GM21737 (cell line): ENCODE results near the gene ALG9.

Experiments
- ATAC-seq: cut with Tn5 transposase; IDR thresholded peaks from one replicate; pipeline ENCODE4 v1.9.1; 2021; ENCODE audit warnings: mild to moderate bottlenecking, moderate library complexity; ENCODE audit not compliant: unreplicated experiment

Gene ALG9

DNA sequence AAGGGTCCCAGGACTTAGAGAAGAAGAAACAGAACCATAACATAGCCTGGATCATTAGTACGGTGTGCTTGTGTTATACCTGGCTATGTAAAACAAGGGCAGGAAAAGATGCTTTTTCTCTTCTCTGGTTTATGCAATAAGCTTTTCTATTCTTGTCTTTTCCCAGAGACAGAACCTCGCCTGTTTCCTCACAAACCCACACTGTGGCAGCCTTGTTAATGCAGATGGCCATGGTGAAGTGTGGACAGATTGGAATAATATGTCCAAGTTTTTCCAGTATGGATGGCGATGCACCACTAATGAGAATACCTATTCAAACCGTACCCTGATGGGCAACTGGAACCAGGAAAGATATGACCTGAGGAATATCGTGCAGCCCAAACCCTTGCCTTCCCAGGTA is 10.8 kb upstream of the ALG9 start:
- ATAC-seq, result no peak

DNA sequence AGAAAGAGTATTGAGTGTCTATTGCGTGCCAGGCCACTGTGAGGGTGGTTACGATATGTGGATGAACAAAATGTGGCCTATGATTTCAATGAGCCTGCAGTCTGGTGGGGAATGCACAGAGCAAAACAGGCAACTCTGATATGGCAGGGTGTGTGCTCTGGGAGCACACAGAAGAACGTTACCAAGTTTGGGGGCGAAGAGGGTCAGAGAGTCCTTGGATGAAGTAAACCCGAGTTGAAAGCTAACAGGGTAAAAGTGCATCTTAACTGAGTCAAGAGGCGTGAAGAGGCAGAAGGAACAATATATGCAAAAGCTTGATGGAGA is 8.2 kb upstream of the ALG9 start:
- ATAC-seq, result no peak

DNA sequence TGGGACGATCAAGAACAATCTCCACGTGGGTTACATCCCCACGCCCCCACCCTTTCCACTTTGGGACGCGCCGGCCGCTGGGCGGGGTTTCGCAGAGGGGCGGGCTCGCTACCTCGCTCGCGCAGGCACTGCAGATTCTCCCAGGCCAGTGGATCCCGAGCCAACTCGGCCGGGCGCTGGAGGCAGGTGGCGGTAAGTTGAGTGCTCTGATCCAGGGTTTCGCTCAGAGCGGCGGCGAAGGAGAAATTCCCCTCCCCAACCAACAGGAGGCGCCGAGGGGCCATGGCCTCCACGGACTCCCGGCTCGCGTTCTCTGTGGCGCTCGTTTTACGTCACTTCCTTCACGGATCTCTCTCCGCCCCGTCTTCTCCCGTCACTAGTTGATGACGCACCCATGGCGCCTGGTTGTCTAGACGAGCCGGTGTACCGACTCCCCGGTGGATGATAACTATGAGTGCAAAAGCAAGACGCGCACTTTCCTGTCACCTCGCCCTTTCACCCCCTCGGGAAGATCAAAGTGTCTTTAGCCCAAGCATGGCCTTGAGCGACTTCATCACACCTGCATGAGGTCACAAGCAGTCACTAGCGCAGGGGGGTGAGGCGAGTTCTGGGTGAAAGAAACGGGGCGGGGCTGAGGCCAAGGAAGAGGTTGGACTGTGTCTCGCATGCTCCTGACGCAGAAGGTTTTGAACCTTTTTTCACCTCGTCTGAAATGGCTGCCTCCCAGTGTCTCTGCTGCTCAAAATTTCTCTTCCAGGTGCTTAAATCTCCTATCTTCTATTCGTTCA is 7.7 kb upstream of the ALG9 start, which contains the start of the genes CFAP68 and FDXACB1:
CFAP68 (plus strand) TSS at position 693 of the 788 bp plus-strand sequence; CDS start at position 713, 20 bp downstream.
FDXACB1 (minus strand) TSS at position 317 of the 788 bp plus-strand sequence; CDS start at position 284, 33 bp downstream.
- peak; percentile 88 for ATAC-seq

DNA sequence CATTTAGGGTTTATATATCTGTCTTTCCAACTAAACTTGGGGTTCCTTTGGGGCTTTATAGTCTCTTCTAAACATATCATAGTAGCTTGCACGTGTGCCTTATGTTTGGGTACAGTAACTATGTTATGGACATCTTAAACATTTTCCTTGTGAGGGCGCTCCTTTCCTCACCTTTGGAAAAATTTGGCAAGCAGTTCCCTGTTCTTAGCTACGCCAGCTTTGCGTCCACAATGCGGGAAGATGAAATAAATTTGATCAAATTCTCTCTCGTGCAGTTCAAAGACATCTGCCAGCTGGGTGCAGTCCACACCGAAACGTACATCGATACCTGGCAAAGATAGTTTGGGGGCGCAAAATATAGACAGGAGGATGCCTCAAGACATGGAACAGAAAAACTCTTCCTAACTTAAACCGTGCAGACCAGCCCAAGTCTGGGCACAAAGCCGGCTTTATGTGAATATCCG is 7.0 kb upstream of the ALG9 start:
- ATAC-seq, result peak; percentile 13

DNA sequence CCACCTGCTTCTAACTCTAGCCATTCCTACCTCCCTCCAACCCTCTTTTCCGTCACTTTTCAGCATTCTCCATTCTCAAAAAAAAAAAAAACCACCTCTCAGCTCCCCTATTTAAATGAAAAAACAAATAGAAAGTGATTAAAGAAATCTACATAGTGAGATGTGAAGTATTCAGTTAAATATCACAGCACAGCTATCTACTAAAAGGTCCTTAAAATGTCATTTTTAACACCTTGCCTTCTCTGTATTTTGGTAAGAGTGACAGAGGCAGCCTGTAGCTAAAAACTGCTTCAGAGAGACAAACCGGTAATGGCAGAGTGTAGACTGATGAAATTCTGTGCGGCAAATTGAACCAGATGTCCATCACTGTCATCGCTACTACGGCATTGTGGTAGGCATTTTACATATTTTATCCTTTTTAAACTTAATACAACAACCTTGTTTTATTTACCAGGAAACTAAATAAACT is 346 bp upstream of the ALG9 start:
- ATAC-seq, result no peak

DNA sequence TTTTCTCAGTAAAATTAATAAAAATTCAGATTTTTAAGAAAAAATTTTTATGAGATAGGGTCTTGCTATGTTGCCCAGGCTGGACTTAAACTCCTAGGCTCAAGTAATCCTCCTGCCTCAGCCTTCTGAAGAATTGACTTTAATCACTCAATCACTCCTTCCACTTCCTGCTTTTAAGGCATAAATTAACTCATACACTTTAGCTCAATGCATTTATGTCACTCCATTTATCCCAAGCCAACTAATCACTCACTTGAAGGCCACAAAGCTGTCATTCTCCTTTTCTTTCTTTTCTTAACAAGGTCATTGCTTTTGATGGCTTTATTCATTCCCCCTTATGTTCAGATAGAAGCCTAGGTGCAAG is 877 bp downstream of the ALG9 start:
- peak; percentile 10 for ATAC-seq

DNA sequence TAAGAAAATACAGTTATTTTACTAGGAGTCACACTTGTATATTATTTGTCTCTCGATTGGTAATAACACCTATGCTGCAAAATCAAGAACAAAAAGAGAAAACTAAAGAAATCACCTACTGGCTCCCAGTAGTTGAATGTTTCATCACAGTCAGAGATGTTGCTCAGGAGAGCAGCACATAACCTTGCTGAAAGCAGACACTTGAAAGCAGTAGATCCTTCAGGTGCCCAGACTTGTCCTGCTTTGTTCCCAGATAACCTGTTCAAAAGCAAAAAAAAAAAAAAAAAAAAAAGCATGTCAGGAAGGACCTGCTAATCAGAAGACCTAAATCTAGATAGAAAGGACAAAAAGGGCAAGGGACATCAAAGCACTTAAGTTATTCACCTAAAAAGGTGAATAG is 1.3 kb downstream of the ALG9 start:
- ATAC-seq, result no peak

DNA sequence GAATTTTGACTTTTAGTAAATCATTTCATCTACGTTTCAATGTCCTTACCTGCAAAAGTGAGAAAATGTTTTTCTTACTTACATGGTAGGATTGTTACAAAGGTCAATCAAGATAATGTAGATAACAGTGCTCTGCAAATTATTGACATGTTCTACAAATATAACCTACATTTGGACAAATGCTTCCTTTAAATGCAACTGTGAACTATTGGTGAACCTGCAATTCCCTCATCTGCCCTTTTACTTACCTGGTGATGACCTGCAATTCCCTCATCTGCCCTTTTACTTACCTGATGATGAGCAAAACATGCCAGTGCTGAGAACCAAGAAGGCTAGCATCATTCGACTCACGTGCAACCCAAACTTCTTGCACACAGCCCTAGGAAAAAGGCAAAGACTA is 11.1 kb downstream of the ALG9 start:
- no peak for ATAC-seq

DNA sequence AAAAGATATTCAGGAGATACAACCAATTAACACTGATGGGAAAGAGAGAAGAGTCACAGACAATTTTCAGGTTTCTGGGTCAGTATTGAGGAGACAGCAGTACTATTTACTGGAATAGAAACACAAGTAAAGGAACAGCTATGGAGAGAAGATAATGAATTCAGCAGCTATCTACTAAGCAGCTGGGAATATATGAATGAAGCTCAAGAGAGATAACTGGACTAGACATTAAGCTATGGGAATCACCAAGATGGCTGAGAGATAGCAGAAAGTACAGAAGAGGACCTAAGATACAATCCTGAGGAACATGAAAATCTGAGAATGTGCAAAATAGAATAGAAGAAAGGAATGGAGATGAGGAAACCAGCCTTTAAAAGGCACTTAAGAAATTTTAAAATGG is 15.9 kb downstream of the ALG9 start:
- ATAC-seq, result no peak

DNA sequence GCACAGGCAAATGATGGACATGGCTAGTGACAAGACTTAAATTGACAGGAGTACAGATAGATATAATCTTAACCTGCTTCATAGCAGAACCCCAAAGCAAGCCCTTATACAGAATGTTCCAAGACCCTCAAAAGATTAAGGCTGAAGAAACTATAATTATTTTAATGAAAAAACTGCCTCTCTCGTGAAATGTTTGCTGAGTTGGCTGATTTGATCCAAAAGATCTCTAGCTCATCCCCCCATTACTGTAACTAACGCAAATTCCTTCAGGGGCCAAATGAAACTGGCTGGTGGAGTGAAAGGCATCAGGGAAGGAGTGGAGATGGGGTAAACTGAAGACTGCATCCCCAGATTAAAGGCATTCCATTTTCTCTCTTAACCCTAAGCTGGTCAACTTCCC is 19.3 kb downstream of the ALG9 start:
- no peak for ATAC-seq

DNA sequence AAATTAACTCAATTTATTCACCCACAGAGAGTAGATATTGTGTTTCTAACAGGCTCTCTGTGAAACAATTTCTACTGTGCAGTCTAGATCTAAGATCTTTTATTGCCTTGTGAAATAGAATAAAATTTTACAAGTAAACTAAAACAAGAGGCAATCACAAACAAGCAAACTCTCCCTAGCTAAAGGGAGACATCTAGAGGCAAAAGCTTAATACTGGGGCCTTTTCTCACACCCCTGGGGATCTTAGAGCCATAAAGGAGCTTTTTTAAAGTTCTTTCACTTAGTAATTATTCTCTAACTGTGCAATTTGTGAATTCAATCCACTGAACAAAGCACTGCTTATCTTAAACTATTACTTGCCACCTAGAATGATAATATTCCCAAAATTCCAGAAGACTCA is 19.7 kb downstream of the ALG9 start:
- no peak for ATAC-seq

DNA sequence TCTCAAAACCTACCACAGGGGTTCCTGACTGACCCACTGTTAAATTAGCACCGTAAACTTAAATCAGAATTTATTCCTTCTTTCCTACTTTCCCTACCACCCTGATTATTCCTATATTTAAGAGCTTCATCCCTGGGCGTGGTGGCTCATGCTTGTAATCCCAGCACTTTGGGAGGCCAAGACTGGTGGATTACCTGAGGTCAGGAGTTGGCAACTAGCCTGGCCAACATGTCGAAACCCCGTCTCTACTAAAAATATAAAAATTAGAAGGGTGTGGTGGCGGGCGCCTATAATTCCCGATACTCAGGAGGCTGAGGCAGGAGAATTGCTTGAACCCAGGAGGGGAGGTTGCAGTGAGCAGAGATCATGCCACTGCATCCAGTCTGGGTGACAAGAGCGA is 20.3 kb downstream of the ALG9 start:
- ATAC-seq, result no peak

DNA sequence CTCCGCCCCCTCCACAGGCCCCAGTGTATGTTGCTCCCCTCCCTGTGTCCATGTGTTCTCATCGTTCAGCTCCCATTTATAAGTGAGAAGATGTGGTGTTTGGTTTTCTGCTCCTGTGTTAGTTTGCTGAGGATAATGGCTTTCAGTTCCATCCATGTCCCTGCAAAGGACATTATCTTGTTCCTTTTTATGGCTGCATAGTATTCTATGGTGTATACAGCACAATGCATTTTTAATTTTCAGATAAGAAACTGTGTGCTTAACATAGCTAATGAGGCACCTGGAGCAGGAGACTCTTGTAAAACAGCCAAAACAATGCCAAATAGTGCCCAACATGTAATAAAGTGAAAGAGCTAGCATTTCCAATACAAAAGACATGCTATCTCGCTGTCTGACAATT is 21.8 kb downstream of the ALG9 start:
- ATAC-seq, result no peak

DNA sequence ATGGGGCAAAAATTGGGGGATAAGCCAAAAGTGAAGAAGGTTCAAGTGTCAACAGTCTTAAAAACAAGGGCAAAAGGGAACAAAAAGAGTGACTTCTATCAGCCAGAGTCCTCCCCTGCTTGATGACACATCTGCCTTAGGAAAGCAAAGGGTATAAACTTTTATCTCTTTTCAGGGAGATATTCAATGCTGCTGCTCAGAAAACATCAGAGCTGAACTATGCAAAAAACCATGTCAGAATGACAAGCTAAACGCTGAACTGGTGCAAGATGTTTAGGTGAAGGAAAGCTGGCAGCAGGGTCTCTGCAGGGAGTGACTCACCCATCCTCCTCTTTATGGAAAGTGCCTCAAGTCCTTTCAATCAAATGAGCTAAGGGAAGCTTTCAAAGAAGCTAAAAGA is 24.7 kb downstream of the ALG9 start:
- no peak for ATAC-seq

DNA sequence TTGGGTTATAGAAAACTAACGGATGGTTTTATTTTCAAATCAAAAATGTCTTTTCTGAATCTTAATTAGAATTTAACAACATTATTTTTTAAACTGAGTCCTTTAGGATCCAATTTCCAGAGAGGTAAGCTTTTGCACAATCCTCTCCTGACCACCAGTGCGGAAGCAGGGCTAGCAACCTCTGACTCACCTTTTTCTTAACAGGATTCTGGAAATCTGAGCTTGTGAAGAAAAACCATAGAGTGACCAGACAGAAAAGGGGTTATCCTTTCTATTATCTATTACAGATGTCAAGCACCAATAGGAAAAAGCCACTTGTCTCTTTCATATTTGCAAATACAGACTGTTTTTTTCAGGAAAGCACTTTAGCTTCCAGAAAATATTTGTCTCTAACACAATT is 25.3 kb downstream of the ALG9 start:
- ATAC-seq, result no peak

DNA sequence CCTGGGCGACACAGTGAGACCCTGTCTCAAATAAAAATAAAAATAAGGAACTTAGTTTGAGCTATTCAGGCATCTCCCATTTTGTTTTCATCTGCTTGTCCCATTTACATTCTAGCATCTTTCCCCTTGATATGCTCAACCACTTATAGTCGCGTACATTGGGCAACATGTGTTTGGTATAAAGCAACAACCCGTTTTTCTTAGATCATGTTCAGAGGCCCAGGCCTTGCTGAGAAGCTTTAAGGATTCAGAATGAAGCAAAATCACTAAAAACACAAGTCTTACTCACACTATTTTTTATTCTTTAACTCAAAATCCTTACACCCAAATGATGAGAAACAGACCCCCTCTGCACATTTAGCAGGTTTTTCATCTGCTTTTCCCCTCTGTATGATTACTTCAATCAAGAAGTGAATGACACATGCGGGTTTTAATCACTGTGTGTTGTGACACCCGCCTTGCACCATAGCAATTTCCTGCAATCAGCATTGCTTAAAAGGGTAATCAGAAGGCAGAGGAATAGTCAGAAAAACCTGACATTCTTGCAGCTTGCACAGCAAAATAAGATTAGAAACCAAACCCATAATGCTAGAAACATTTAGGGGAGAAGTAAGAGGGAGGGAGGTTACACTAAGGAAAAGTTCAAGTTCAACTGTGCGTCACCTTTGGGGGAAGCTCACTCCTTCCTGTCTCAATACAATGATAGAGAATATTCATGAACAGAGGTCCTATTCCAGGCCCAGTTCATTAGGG is 25.9 kb downstream of the ALG9 start:
- ATAC-seq, result no peak

DNA sequence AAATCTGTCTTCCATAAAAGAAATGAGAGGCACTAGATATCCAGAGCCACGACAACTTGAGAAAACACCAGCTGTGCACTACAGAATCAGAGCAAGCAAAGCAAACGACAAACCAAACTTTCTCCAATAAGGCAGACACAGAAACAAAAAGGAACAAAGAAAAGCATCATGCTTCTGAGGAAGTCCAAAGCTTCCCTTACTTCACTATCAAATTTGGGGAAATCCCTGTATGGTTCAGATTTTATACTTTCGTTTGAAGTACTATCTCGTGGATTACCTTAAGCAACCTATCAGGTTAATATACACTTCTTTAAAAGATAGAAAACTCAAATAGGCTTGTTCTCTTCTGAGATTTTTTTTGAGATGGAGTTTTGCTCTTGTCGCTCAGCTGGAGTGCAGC is 27.7 kb downstream of the ALG9 start:
- no peak for ATAC-seq

DNA sequence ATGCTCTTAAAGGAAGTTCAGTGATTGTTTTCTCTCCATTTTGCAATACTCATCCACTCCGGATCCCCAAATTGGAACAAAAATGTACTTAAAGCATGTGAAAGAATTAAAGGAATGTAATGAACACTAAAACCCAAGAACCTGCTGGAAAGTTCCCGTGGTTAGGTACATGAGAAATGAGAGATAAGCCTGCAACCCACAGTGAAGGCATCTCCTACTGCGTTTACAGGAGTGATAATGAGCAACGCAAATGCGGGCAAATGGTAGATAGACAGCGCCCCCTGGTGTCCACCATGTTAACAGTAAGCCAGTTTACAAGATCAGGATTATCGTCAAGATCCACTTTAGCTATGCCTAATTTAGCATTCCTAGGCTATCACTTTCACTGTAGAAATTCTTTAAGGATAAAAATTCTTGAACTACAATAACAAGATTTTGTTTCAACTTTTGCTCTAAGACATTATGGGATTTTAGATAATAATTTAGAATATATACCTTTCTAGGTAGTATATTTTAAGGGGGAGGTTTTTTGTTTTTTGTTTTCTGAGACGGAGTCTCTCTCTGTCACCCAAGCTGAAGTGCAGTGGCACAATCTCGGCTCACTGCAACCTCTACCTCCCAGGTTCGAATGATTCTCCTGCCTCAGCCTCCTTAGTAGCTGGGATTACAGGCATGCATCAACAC is 29.9 kb downstream of the ALG9 start:
- no peak for ATAC-seq

DNA sequence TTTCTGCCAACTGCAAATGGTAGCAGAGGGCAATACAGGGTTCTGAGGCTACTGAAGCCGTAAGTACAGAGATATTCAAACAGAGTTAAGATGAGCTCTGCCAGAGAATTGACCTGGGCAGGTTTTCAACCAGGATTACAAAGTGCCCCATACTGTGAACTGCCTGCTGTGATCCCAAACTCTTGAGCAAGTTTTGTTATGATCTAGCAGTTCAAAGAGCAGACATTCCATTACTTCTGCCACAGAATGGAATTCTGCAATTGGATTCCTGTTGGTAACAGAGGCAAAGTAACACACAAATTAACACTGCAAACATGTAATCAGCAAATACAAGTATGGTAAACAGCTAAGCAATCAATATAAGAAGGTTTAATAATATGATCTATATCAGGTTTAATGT is 31.2 kb downstream of the ALG9 start:
- ATAC-seq, result no peak

DNA sequence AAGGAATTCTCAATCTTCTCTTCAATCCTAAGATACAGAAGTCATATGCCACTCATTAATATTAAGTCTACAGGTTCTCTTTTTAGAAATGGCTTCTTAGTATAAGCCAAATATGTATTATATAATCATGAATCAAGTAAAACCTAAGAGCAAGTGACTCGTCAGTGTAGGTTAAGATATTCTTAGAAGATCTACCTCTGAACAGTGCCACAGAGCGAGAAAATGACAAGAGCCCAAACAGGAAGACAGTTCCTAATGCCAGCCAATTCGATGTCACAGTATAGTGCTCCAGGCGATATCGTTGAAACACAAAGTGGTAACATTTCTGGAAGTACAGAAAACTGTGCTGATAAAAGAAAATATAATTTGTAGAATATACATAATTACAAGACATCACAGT is 33.3 kb downstream of the ALG9 start:
- no peak for ATAC-seq

DNA sequence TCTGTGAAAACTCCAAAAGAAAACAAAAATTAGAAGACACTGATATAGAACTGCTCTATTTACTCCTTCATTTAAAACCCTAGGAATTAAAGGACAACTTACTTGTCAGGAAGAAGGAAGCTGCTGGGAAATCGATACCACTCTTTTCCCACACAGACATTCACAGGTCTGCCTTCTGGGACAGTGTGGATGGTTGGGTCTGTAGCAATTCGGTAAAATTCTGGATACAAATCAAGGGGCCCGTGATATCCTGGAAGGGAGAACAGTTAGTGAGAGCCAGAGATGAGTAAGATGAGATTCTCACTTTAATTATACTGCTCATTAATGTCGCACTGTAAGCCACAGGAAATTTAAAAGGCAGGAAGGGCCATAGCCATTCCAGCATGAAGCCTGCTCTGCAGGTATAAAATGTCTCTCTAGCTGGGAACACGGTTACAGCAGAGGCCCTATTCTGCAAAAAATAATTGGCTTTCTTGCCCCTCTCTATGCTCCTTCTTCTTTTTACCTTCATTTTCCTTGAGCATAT is 34.0 kb downstream of the ALG9 start:
- no peak for ATAC-seq
